HG03025 (cell line): ENCODE results near the gene DNASE2B.

Experiments used
- ATAC-seq: cut with Tn5 transposase; IDR thresholded peaks from one replicate; pipeline ENCODE4 v1.9.1; 2021; ENCODE audit warnings: mild to moderate bottlenecking, moderate library complexity; ENCODE audit not compliant: unreplicated experiment, low FRiP score

Gene DNASE2B

GRCh38 chr1:84373436-84374141 is 24.7 kb upstream of the DNASE2B start:
- ATAC-seq = no peak

GRCh38 chr1:84374991-84375696 is 23.1 kb upstream of the DNASE2B start:
- no peak for ATAC-seq

GRCh38 chr1:84376000-84376910 is 22.0 kb upstream of the DNASE2B start:
- no peak for ATAC-seq

GRCh38 chr1:84377480-84378095 is 20.7 kb upstream of the DNASE2B start:
- ATAC-seq = no peak

GRCh38 chr1:84379138-84379916 is 19.0 kb upstream of the DNASE2B start:
- no peak for ATAC-seq

GRCh38 chr1:84379917-84380180 is 18.4 kb upstream of the DNASE2B start:
- ATAC-seq = no peak

- no peak for ATAC-seq
Observed at GRCh38 chr1:84382127-84382526, 16.2 kb upstream of the DNASE2B start.

GRCh38 chr1:84385347-84385746 is 12.9 kb upstream of the DNASE2B start:
- no peak for ATAC-seq

GRCh38 chr1:84386716-84387479 is 11.4 kb upstream of the DNASE2B start:
- ATAC-seq = no peak

- no peak for ATAC-seq
Observed at GRCh38 chr1:84387480-84388163, 10.7 kb upstream of the DNASE2B start.

GRCh38 chr1:84390226-84390625 is 8.1 kb upstream of the DNASE2B start:
- ATAC-seq = no peak

- ATAC-seq = no peak
Observed at GRCh38 chr1:84401156-84401555, 2.9 kb downstream of the DNASE2B start.

- no peak for ATAC-seq
Observed at GRCh38 chr1:84402060-84402459, 3.8 kb downstream of the DNASE2B start.

- no peak for ATAC-seq
Observed at GRCh38 chr1:84402501-84402900, 4.2 kb downstream of the DNASE2B start.

GRCh38 chr1:84403347-84403746 is 5.1 kb downstream of the DNASE2B start:
- ATAC-seq = no peak

- ATAC-seq = no peak
Observed at GRCh38 chr1:84406346-84406861, 8.1 kb downstream of the DNASE2B start.

- no peak for ATAC-seq
Observed at GRCh38 chr1:84407524-84407923, 9.2 kb downstream of the DNASE2B start.

GRCh38 chr1:84407958-84408422 is 9.7 kb downstream of the DNASE2B start:
- ATAC-seq = no peak

- ATAC-seq = no peak
Observed at GRCh38 chr1:84409888-84410287, 11.6 kb downstream of the DNASE2B start.
